HCT116 (cell line): ENCODE results near the gene C1orf105. TPM values are rescaled to one million over a fixed set of nuclear protein-coding genes. Genes with fewer than 3 reads are reported as not detected.

Experiments
- ATAC-seq: fragments of 200-7000 bp; cut with Tn5 transposase; 2 replicates; pipeline ENCODE4 v1.9.1; 2020; ENCODE audit warnings: mild to moderate bottlenecking, moderate library complexity
- BruUV-seq: library from RNA; stranded (reverse); fragments of 400-500 nt; replicated peaks from 2 replicates; lab custom pipeline; 2021; lab: Mats Ljungman, UMichigan
- CTCF ChIA-PET: fragments of 300-600 bp; sonication (Branson Sonifier 250); formaldehyde crosslinking; loops from one replicate; lab custom pipeline; 2021; ENCODE audit warnings: antibody characterized with exemption; lab: Charles Lee
- POLR2A ChIA-PET: fragments of 300-600, 350-600 bp; sonication (Branson Sonifier 250); formaldehyde crosslinking; loops from one replicate; lab custom pipeline; 2021; ENCODE audit warnings: antibody characterized with exemption; lab: Charles Lee
- RAD21 ChIA-PET, 2 experiments: fragments of 300-600 bp; sonication (Branson Sonifier 250); formaldehyde crosslinking; loops; one replicate each; lab custom pipeline; 2023; ENCODE audit warnings: low total read pairs in 2 of 2; ENCODE audit not compliant: uncharacterized antibody in 2 of 2, unreplicated experiment in 2 of 2, low non-redundant PET in 1 of 2; lab: Charles Lee
- DNase-seq: peaks from one replicate; pipeline ENCODE4 v3.0.0-alpha.2; 2010; ENCODE audit warnings: low read depth, low spot score
- H2AFZ ChIP-seq: fragments of 200-600 bp; shearing (Covaris generic), sonication (generic); 2 replicates; pipeline ENCODE4 v1.6.1; 2017; ENCODE audit warnings: low read depth, mixed run types, mixed read lengths, antibody characterized with exemption, low read length; ENCODE audit not compliant: poor library complexity, severe bottlenecking
- H3K27ac ChIP-seq: 2 replicates; pipeline ENCODE4 v1.5.1; 2012; ENCODE audit warnings: low read depth, low read length
- H3K27me3 ChIP-seq: fragments of 200-600 bp; sonication (generic); 2 replicates; pipeline ENCODE4 v1.6.1; 2016; ENCODE audit warnings: mixed run types, low read length, mixed read lengths; ENCODE audit not compliant: insufficient read depth
- H3K36me3 ChIP-seq, 2 experiments: fragments of 200-500 bp in 1 of 2; fragments of 200-600 bp in 1 of 2; sonication (Bioruptor generic) in 1 of 2; sonication (generic) in 1 of 2; 2 replicates each; pipeline versions ENCODE4 v1.5.1 to v1.6.1; 2014 to 2016; ENCODE audit warnings: low read length in 2 of 2, inconsistent platforms in 1 of 2, mixed read lengths in 1 of 2, mixed run types in 1 of 2; ENCODE audit not compliant: insufficient read depth in 2 of 2, control insufficient read depth in 1 of 2
- H3K4me1 ChIP-seq, 2 experiments: fragments of 200-600 bp in 1 of 2; sonication (generic) in 1 of 2; 2 replicates each; pipeline versions ENCODE4 v1.5.1 to v1.6.1; 2012 to 2017; ENCODE audit warnings: low read length in 2 of 2, inconsistent platforms in 1 of 2, mild to moderate bottlenecking in 1 of 2, mixed read lengths in 1 of 2, mixed run types in 1 of 2, moderate library complexity in 1 of 2; ENCODE audit not compliant: insufficient read depth in 2 of 2, control insufficient read depth in 1 of 2
- H3K4me2 ChIP-seq: fragments of 200-600 bp; sonication (generic); 2 replicates; pipeline ENCODE4 v1.6.1; 2017; ENCODE audit warnings: mixed run types, low read length, mixed read lengths
- H3K4me3 ChIP-seq, 2 experiments: fragments of 200-600 bp in 1 of 2; sonication (generic) in 1 of 2; replicated peaks in 1 of 2; 2 replicates each; pipeline ENCODE4 v1.5.1; 2011 to 2016; ENCODE audit warnings: low read length in 2 of 2, control low read depth in 1 of 2, low read depth in 1 of 2, mild to moderate bottlenecking in 1 of 2, mixed read lengths in 1 of 2, mixed run types in 1 of 2
- H3K79me2 ChIP-seq: fragments of 200-600 bp; sonication (generic); 2 replicates; pipeline ENCODE4 v1.6.1; 2017; ENCODE audit warnings: mild to moderate bottlenecking, mixed run types, low read length, moderate library complexity, mixed read lengths; ENCODE audit not compliant: insufficient read depth
- H3K9ac ChIP-seq: fragments of 200-600 bp; sonication (generic); 2 replicates; pipeline ENCODE4 v1.6.1; 2016; ENCODE audit warnings: low read length, mixed read lengths
- H3K9me2 ChIP-seq: fragments of 200-600 bp; sonication (generic), shearing (Covaris generic); 2 replicates; pipeline ENCODE4 v1.6.1; 2017; ENCODE audit warnings: mixed run types, mild to moderate bottlenecking, moderate library complexity; ENCODE audit not compliant: insufficient read depth
- H3K9me3 ChIP-seq, 2 experiments: fragments of 200-500 bp in 1 of 2; fragments of 200-600 bp in 1 of 2; sonication (Bioruptor generic) in 1 of 2; sonication (generic) in 1 of 2; 2 replicates each; pipeline ENCODE4 v1.6.1; 2014 to 2017; ENCODE audit warnings: low read length in 2 of 2, mixed read lengths in 2 of 2, inconsistent platforms in 1 of 2, low read depth in 1 of 2, mild to moderate bottlenecking in 1 of 2, mixed run types in 1 of 2, moderate library complexity in 1 of 2; ENCODE audit not compliant: control insufficient read depth in 1 of 2, insufficient read depth in 1 of 2
- H4K20me1 ChIP-seq: fragments of 200-600 bp; sonication (generic), shearing (Covaris generic); 2 replicates; pipeline ENCODE4 v1.6.1; 2017; ENCODE audit warnings: mixed run types, mild to moderate bottlenecking, moderate library complexity; ENCODE audit not compliant: insufficient read depth
- EGR1 ChIP-seq: IDR thresholded peaks from 2 replicates; pipeline ENCODE4 v1.6.1; 2012; ENCODE audit warnings: low read depth
- EZH2phosphoT487 ChIP-seq: fragments of 200-600 bp; IDR thresholded peaks from 2 replicates; pipeline ENCODE4 v1.6.1; 2018; ENCODE audit warnings: antibody characterized with exemption, borderline replicate concordance
- FOSL1 ChIP-seq: IDR thresholded peaks from 2 replicates; pipeline ENCODE4 v1.6.1; 2012; ENCODE audit warnings: low read depth
- JUND ChIP-seq: IDR thresholded peaks from 2 replicates; pipeline ENCODE4 v1.6.1; 2012
- POLR2AphosphoS5 ChIP-seq: IDR thresholded peaks from 2 replicates; pipeline ENCODE4 v1.6.1; 2011; ENCODE audit warnings: mild to moderate bottlenecking, low read depth, low read length, moderate library complexity
- RAD21 ChIP-seq: IDR thresholded peaks from 2 replicates; pipeline ENCODE4 v1.6.1; 2012; ENCODE audit warnings: low read depth, mild to moderate bottlenecking
- SIN3A ChIP-seq: IDR thresholded peaks from 2 replicates; pipeline ENCODE4 v1.6.1; 2012; ENCODE audit warnings: low read depth
- SP1 ChIP-seq: IDR thresholded peaks from 2 replicates; pipeline ENCODE4 v1.6.1; 2012; ENCODE audit warnings: low read depth
- SRF ChIP-seq: IDR thresholded peaks from 2 replicates; pipeline ENCODE4 v1.6.1; 2012; ENCODE audit warnings: low read depth
- TCF7L2 ChIP-seq: IDR thresholded peaks from 2 replicates; pipeline ENCODE4 v1.7.0; 2011; ENCODE audit warnings: borderline replicate concordance, inconsistent platforms; ENCODE audit not compliant: insufficient read depth, insufficient read length; ENCODE audit errors: extremely low read depth
- YY1 ChIP-seq: IDR thresholded peaks from 2 replicates; pipeline ENCODE4 v1.6.1; 2011; ENCODE audit warnings: low read length, low read depth, moderate library complexity, mild to moderate bottlenecking; ENCODE audit not compliant: insufficient replicate concordance; ENCODE audit errors: extremely low read depth
- ZNF274 ChIP-seq: fragments of 200-500 bp; sonication (Bioruptor generic); IDR thresholded peaks from 2 replicates; pipeline ENCODE4 v1.6.1; 2014; ENCODE audit warnings: mild to moderate bottlenecking, low read depth, low read length, inconsistent platforms
- intact Hi-C: fragments of 100-400 bp; cut with micrococcal nuclease; formaldehyde crosslinking; loops from 2 replicates; pipeline ENCODE4 v1.10.0; 2022
- total RNA-seq: library from RNA; stranded (reverse); gene quantifications from one replicate; pipeline ENCODE4 v1.2.1, GENCODE V29; 2021; ENCODE audit not compliant: unreplicated experiment
- TF ChIP-seq, protein P1 (sequence below): IDR thresholded peaks from 2 replicates; pipeline ENCODE4 v1.6.1; 2012; ENCODE audit warnings: low read depth
- TF ChIP-seq, protein P2 (sequence below): IDR thresholded peaks from 2 replicates; pipeline ENCODE4 v1.6.1; 2011; ENCODE audit warnings: mild to moderate bottlenecking, low read length, moderate library complexity; ENCODE audit not compliant: insufficient replicate concordance; ENCODE audit errors: extremely low read depth
- TF ChIP-seq, protein P3 (sequence below): IDR thresholded peaks from 2 replicates; pipeline ENCODE4 v1.6.1; 2012
- TF ChIP-seq, protein P4 (sequence below): IDR thresholded peaks from 2 replicates; pipeline ENCODE4 v1.6.1; 2012

C1orf105 gene
- total RNA-seq, 1 experiment from 2014 or later, result not detected

DNA sequence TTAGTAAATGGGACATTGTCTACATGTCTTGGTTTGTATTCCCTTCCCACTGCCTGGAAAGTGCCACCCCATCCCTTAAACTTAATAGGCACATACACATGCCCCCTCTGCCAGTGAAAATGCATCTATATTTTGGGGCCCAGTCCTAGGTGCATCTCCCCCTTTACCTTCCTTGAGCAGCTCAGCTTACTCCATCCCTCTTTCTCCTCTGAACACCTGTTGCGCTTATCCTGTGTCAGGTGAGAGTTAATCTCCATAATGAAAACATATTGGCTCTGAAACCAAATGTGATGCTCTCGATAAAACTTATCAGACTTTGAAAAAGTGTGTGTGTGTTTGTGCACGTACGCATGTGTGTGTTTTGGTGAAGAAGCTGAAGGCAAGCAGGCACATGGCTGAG lies 97.1 kb downstream of the C1orf105 start:
- ChIA-PET POLR2A (no interaction called here), RAD21 (no interaction called here), CTCF (no interaction called here)
- TF ChIP-seq EZH2phosphoT487 (no peak), EGR1 (no peak), YY1 (no peak), SIN3A (no peak), POLR2AphosphoS5 (no peak), SRF (no peak), JUND (no peak), TCF7L2 (no peak), FOSL1 (no peak), ZNF274 (no peak), SP1 (no peak), RAD21 (no peak)
- TF ChIP-seq, protein P1, sequence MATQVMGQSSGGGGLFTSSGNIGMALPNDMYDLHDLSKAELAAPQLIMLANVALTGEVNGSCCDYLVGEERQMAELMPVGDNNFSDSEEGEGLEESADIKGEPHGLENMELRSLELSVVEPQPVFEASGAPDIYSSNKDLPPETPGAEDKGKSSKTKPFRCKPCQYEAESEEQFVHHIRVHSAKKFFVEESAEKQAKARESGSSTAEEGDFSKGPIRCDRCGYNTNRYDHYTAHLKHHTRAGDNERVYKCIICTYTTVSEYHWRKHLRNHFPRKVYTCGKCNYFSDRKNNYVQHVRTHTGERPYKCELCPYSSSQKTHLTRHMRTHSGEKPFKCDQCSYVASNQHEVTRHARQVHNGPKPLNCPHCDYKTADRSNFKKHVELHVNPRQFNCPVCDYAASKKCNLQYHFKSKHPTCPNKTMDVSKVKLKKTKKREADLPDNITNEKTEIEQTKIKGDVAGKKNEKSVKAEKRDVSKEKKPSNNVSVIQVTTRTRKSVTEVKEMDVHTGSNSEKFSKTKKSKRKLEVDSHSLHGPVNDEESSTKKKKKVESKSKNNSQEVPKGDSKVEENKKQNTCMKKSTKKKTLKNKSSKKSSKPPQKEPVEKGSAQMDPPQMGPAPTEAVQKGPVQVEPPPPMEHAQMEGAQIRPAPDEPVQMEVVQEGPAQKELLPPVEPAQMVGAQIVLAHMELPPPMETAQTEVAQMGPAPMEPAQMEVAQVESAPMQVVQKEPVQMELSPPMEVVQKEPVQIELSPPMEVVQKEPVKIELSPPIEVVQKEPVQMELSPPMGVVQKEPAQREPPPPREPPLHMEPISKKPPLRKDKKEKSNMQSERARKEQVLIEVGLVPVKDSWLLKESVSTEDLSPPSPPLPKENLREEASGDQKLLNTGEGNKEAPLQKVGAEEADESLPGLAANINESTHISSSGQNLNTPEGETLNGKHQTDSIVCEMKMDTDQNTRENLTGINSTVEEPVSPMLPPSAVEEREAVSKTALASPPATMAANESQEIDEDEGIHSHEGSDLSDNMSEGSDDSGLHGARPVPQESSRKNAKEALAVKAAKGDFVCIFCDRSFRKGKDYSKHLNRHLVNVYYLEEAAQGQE, result no peak
- TF ChIP-seq, protein P2, sequence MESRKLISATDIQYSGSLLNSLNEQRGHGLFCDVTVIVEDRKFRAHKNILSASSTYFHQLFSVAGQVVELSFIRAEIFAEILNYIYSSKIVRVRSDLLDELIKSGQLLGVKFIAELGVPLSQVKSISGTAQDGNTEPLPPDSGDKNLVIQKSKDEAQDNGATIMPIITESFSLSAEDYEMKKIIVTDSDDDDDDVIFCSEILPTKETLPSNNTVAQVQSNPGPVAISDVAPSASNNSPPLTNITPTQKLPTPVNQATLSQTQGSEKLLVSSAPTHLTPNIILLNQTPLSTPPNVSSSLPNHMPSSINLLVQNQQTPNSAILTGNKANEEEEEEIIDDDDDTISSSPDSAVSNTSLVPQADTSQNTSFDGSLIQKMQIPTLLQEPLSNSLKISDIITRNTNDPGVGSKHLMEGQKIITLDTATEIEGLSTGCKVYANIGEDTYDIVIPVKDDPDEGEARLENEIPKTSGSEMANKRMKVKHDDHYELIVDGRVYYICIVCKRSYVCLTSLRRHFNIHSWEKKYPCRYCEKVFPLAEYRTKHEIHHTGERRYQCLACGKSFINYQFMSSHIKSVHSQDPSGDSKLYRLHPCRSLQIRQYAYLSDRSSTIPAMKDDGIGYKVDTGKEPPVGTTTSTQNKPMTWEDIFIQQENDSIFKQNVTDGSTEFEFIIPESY, result no peak
- TF ChIP-seq, protein P3, sequence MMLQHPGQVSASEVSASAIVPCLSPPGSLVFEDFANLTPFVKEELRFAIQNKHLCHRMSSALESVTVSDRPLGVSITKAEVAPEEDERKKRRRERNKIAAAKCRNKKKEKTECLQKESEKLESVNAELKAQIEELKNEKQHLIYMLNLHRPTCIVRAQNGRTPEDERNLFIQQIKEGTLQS, result no peak
- TF ChIP-seq, protein P4, sequence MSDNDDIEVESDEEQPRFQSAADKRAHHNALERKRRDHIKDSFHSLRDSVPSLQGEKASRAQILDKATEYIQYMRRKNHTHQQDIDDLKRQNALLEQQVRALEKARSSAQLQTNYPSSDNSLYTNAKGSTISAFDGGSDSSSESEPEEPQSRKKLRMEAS, result no peak
- H4K20me1 ChIP-seq, result no peaks in the 10 kb centered on the region
- ATAC-seq, result no peak
- no peak overlapping the region for H3K27ac ChIP-seq
- H3K79me2 ChIP-seq, result no peaks in the 10 kb centered on the region
- no peak overlapping the region for H3K4me2 ChIP-seq
- DNase-seq, result no peak
- no TSS peak for BruUV-seq
- no peaks in the 10 kb centered on the region for H3K36me3 ChIP-seq
- no peaks in the 10 kb centered on the region for H3K27me3 ChIP-seq
- no peaks in the 10 kb centered on the region for H3K9me2 ChIP-seq
- intact Hi-C loops, result no loop called here
- no peak overlapping the region for H2AFZ ChIP-seq
- no peak overlapping the region for H3K9ac ChIP-seq
- no peak overlapping the region for H3K4me3 ChIP-seq
- H3K4me1 ChIP-seq, result no peaks in the 10 kb centered on the region
- H3K9me3 ChIP-seq, result peaks cover 0 to 6% of the 10 kb centered on the region in 2 experiments; a peak in 1 of 4 replicates
